ENCODE measurements around the gene NYAP1.

- TF ChIP-seq CTCF (IDR thresholded peaks at IDR 0.05; ENCODE audit: insufficient read depth, low read length, poor library complexity, severe bottlenecking) (no peak), EZH2phosphoT487 (conservative IDR thresholded peaks at IDR 0.05; ENCODE audit: low read length) (no peak)
Measured at GRCh38 chr7:100539436-100540006, 55.8 kb downstream of the NYAP1 start.

All from SU-DHL-6 (cell line).